CD4-positive, alpha-beta T cell treated with Interferon gamma for 1 hour (primary cell): ENCODE data around the gene SDC3.

Experiments
- DNase-seq: peaks from one replicate; pipeline ENCODE4 v3.0.0-alpha.2; 2020

The SDC3 gene

DNA sequence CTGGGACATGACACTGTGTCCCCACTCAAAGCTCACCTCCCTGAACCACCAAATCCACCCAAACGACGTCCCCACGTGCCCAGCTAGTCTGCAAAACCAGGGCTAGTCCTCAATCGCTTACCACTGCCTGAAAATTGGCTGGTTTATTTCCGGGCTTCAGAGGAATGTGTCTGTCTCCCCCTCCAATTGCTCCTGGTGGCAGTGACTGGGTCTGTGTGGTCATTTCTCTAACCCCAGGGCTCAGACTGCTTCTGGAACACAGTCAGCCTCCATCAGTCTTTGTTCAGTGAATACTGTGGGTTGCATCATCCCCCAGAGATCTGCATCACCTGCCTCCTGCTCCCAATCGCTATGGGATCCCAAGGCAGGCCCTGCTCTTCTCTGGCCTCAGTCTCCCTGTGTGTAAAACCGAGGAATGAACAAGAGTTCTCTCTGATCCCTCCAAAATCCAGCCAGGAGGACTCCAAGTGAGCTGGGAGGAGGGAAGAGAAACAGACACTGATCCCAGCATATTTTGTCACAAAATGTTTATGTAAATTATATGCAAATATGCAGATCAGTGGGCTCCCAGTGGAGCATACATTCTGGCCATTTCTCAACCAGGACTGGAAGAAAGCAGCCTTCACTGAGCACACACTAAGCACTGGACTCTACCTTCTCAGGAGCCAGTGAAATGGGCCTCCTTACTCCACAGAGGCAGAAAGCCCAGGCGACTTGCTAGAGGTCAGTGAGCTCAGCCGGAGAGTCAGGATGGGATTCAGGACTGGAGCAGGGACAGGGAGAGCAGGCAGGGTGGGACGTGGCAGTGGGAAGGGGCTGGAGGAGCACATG is 20.9 kb downstream of the SDC3 start:
- DNase-seq, result no peak

DNA sequence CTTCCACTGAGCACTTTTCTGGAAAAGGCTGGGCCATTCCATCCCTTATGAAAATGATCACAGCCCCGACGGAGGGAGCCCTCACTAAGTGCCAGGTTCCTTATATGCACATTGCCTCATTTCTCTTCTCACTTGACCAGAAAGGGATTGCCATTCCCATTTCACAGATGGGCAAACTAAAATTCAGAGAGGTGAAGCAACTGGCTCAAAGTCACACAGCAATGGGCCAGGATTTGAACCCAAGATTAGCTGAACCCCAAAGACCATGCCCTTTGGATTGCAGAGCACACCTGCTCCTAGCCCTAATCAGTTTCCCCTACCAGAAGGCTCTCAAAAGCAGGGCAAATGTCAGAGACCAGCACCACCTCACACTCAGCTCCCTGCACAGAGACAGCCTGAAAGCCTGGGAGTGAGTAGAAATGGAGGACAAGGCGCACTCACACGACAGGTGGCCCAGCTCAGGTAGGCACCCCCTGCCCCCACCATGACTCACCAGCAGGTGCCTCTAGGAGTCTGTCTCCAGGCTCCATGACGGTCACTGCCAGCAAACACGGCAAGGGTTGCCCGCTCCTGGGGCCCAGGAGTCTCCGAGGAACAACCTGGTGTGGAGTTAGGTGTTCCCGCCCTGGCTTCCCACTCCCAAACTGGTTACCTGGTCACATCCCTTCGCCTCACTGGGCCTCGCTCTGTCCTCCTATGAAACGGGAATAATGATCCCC is 21.7 kb downstream of the SDC3 start:
- DNase-seq, result no peak

DNA sequence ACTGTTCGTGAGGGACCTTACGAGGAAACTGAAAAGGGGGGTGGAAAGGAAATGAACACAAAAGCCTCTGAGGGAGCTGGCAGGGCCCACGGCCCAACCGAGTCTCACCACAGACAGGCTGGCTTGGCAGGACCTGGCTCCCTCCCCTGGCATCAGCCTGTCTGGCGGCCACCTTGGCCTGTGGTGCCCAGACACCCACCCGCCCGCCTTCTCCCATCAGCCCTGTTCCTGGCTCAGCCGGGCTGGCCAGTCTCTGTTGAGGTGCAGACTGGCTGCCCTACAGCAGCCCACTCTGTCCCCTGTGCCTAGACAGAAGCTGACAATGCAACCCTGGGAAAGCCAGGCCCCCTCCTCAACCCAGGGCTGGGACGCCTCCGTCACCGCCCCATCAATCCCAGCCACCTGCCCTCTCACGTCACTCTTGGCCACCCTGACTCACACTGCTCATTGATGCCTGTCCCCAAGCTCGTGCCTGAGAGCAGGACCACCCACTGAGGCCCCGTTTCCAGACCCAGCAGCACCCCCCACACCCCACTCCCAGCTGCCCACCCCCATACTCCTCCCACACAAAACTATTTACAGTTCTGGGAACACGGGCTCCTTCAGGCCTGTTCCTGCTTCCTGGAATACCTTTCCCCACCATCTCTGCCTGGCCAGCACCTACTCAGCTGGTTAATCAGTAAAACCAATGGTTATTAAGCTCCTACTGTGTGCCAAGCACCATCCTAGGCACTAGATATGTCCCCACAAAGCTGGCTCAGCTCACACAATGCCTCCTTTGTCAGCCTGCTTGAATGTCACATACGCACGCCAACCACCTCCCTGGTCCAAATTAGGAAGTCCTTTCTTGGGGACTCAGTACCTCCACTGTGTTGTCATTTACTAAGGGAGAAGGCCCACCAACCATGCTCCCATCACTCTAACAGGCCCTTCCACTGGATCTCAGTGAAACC is 22.7 kb downstream of the SDC3 start:
- no peak for DNase-seq

DNA sequence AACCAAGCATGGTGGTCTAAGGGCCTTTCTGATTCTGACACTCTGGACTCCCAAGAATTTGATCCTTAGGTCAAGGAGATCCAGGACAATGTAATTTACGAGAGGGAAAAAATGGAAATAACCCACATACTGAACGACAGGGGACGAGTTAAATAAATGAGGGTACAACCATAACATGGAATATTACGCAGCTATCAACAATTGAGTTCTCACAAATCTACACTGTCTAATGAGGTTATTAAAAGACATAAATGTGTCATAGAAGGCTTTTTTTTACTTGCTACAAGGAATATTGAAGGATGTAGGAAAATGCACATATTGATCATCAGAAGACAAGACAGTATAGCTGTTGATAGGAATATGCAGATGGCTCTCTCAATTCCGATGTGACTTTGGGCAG is 23.8 kb downstream of the SDC3 start:
- DNase-seq, result no peak

DNA sequence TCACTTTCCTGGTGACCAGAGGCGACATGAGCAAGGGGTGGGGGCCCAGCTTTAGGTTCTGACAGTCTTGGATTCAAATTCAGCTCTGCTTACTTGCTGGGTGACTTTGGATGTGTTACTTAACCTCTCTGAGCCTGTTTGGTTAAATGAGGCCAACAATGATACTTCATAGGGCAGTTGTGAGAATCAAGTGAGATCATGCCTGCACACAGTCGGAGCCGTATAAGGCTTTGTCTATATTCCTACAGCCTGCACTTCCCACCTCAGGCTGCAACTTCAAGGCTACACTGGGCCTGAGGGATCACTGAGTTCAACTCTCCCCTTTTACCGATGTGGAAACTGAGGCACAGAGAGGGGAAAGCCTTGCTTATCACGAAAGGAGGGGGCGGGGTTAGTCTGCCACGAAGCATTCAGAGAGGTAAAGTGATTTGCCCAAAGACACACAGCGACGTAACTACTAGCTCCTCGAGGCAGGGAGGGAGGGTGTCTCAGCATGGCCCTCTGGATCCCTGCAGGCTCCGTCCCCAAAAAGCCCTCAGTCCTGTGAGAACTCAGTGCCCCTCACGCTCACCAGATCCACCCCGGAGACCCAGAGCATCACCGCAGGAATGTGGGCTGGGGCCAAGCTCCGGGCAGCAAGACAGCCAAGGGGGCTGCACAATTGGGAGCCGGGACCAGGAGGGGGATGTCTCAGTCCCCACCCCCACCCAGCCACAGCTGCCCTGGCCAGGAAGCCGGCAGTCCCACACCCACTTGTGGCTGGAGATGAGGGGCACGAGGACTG is 25.0 kb downstream of the SDC3 start:
- no peak for DNase-seq

DNA sequence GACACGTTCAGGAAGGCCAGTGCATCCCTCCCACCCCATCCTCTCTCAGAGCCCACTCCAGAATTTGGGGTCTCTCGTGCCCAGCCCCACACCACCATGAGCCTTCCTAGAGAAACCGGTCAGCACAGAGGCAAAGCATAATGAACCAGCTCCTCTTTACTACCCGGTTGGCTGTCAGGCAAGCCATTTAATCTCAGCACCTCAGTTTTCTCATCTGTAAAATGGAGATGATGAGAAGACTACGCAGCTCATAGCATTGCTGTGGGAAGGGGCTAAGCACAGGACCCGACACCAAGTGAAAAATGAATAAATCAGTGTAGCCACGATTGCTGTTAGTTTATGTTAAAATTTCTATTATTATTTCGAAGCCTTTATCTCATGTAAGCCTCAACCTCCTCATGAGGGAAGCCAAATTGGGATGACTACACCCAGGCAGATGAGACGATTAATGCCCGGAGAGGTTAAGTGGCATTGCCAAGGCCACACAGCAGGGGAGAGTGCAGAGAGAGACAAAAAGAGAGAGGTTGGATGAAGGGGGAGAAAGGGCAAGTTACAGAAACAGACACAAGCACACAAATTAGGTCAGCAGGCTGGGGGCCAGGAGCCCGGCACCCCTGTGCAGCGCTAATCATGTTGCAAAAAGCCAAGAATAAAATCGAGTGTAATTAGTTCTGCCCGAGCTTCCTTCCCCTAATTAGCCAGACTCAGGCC is 25.7 kb downstream of the SDC3 start:
- no peak for DNase-seq

DNA sequence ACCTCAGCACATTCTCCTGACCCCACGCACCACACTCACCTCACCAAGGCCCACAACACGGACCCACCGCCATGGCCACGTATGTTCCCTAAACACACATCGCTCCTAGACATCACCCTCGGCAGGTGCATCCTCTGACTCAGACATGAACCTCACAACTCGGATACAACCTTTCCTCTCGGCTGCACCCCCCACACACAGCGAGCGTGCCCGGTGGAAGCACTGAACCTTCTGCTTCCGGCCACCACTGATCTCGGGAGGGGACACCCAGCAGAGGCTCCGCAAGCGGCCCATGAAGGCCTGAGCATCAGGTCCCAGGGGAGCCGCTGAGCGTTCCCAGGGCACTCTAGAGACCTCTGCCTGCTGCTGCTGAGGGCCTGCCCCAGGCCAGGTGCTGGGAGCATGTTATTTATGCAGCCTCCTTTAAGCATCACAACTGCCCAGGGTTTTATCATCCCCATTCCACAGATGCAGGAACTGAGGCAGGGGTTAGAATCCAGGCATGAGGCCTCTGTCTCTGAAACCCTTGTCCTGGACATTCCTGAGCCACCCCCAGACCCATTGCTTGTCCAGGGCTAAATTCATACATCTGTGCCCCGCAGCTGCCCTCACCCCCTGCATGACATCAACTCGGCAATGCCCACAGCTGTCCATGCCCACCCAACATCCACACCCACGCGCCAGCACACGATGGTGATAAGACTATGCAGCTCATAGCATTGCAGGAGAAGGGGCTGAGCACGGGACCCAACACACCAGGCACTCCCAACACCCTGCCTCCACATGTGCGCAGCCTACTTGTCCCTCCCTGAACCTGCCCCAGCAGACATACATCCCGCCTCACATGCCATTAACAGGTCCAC is 27.0 kb downstream of the SDC3 start:
- DNase-seq, result peak; percentile 64

DNA sequence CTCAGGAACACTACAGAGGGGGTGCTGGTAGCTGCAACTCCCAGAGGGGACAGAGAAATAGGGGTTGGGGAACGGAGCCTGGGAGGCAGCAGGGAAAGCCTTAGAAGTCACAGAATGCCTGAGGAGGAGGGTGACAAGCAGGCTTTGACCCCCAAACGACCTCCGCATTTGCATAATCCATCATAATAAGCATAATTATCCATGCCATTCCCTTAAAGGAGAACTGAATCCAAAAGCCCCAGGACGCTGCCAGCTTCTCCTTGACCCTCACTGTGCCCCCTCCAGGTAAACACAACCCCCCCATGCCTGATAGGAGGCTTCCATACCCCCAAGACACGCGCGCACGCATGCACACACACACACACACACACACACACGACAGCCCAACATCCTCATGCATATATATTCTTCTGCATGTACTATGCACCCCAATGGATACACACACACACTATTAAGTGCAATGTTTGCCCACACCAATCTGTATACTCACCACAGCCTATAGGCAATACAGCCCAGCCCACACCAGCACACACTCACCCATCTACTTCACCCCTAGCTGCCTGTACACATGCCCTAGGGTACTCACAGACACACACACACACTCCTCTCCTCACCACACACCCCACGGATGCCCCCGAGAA is 27.8 kb downstream of the SDC3 start:
- no peak for DNase-seq

DNA sequence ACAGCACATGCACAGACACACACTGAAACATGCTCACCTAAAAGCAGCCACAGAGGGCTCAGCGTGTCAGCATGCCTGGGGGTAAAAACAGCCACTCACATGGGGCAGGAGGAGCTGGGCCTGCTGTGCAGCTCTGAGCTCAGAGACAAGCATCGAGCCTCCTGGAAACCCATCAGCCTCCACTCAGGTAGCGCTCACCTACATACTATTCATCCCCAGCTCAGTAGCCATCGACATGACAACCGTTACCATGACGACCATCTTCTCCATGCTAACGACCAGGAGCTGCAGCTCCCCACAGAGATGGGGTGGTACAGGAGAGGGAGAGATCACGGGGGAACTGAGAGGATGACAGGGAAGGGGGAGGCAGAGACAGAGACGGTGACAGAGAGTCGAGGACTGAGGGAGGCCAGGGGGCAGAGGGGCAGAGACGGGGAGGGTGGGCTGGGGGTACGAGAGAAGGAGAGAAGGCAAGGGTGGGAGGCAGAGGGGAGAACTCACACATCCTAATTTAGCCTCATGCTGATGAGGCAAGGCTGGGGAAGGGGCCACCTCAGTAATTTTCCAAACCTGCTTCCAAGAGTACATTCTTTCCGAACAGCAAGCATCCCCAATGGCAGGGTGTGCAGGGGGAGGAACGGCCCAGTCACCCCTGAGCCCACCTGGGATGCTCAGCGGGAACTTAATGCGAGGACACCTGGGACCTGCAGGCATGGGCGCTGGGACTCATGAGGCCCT is 28.4 kb downstream of the SDC3 start:
- DNase-seq, result no peak

DNA sequence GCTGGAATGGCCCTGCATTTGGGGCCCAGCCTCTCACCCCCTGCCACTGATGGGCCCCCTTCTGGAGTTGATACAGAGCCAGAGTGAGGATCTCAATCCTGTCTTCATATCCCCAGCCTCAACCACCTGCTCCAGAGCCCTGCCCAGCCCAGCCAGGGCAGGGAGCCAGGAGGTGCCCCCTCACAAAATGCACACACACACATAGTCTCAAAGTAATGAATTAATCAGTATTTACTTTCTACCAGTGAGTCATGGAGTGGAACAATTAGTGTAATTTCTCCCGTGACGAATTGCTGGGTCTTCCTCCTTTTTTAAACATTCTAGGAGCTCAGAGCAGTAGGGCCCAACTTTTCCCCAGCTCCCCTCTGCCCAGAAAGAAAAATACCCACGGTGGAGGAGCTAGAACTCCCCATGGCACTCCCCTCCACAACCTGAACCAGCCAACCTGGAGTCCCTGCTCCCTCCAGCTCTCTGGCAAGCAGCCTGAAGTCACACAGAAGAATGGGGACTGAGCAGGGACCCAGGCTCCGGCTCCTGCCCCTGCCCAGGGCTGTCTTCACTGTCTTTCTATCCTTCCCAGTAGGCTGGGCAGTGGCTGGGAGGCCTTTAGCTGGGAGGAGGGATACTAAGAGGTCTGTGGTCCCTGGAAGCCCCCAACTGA is 29.3 kb downstream of the SDC3 start:
- DNase-seq, result no peak

DNA sequence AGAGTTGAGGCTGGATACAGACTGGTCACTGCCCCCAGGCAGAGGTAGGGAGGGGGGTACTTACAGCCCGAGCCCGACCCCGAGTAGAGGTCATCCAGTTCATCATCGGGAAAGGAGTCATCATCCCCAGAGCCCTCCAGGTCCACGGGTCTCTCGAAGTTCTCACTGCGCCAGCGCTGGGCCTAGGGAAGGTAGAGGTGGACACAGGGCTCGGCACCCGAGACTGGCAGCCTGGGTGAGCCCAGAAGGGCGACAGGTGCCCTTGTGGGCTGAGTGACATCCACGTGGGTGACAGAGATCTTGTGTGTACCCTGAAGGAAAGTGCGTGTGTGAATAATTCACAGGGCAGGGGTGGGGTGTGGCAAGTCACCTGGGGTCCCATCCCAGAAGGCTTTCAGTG is 30.0 kb downstream of the SDC3 start:
- DNase-seq, result no peak

DNA sequence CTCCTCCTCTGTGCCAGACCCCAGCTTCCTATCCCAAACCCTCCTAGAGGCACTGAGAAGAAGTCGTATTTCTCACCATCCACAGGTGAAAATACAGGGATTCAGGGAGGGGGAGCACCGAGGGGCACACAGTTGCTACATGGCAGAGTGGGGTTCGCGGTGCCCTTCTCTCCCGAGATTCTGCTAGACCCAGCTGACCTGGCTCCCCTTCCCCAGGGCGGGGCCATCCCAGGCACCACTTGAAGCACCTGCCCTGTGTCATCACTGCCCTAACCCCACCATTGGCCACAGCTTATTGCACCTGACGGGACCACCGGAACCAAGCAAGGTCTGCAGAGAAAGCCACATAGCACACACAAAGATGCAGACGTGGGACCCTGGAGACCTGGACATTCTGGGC is 30.5 kb downstream of the SDC3 start:
- DNase-seq, result no peak

DNA sequence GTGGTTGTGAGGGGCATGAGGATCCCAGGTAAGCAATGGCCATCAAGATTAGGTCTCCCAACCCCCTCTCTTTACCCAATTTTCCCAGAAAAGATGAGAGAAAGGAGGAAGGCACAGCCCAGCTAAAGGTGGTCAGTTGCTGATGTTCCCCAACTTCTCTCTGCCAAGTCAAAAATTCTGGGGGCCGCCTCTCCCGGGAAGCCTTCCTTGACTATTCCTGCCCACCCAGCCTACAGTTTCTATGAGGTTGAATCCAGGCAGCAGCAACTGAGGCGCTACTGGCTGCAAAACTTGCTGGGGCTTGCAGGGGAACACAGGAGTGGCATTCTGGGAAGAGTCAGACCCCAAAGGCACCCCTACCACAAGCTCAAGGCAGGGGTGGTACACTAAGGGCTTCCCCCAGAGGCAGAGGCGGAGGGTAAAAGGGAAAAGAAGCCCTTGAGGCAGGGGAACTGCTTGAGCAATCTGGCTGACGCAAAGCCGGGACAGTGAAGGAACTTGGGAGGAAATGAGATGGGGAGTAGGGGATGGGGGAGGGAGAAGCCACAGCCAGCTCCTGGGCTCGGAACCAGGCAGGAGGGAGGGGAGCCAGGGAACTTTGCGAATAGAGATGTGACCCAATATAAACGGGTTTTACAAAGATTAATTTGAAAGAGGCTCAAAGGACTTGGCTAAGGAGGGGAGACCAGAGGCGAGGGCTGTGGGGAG is 31.2 kb downstream of the SDC3 start:
- peak; percentile 19 for DNase-seq

DNA sequence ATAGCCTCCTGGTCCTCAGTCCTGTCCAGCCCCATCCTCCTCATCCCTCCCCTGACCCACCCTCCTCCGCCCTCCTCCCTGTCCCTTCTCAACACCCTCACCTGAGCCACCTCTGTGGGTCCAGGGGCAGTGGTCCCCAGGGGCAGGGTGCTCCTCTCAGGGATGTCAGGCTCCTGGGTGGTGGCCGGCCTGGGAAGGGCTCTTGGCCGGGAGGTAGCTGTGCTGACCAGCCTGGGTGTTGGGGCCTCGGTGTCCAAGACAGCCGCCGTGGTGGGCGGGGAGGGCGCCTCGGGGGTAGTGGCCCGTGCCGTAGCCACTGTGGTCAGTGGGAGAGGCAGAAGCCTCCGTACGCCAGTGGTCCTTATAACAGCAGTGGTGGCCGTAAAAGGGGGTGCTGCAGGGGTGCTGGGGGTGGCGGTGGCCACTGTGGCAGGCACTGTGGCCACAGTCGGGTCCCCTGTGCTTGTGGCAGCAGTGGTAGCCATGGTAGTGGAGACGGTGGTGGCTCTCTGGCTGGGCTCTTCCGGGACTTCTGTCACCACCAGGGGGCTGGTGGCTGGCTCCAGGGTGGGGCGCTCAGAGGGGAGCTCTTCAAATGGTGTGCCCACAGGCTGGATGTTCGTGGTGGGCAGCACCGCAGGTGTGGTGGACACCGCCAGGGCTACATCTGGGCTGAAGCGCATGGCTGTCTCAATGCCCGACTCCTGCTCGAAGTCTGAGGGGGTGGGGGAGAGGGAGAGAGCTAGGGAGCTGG is 31.9 kb downstream of the SDC3 start:
- no peak for DNase-seq

DNA sequence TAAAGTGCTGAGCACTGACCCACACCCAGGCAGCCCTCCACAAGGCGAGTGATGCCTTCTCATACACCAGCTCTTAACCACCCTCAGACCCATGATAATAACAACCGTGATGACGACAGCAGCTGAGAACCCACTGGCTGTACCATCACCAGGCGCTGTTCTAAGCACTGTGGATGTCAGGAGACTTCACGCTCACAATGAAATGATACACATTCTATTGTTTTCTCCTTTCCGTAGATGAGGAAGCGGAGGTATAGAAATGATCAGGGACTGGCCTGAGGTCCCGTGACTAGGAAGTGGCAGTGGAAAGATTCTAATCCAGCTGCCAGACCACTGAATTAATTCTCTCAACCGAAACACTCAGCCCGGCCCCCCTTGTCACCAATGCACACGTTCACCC is 32.6 kb downstream of the SDC3 start:
- no peak for DNase-seq

DNA sequence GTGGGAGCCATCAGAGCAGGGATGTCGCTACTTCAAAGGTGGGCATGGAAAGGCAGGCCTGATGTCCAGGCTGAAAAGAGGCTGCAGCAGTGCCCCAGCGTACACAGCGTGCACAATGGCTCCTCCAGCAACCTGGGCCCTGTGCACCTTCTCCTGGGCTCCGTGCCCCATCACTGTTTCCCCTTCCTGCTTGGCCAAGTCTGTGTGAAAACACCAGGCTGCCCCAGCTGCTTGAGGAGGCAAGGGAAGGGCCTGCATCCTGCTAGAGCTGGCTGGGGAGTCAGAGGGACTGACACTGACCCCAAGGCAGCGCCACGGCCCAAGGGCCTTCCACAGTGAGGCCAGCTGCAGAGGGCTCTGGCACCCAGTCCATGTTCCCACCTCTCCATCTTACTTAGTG is 33.4 kb downstream of the SDC3 start:
- no peak for DNase-seq

DNA sequence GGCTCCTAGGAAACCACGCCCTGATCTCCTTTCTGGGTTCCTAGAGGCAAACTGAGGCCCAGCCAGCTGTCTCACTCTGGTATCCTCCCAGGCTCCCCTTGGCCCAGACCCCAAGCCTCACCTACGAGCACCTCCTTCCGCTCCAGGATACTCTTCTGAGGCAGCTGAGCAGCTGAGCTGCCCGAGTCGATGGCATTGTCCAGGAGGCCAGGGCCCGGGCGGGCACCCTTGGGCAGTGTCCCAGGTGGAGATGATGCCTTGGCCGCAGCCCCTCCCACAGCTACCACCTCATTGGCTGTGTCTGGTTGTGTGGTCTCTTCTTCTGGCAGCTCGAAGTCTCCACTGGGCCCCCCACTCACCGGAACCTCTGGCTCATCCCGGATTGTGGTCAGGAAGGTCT is 34.4 kb downstream of the SDC3 start:
- no peak for DNase-seq

DNA sequence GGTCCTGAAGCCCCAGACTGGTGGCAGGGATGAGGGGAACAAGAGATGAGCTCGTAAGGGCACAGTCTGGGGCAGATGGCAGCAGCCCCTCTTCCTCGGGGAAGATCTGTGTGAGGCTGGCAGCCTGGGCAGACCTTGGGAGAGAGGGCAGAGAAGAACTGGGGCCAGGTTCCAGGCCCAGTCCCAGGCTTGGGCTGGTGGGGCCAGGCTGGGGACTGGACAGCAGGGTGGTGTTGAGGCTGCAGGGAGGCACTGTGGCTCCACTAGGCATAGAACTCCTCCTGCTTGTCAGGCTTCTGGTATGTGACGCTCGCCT is 35.7 kb downstream of the SDC3 start:
- no peak for DNase-seq
